SK-N-MC (cell line): ENCODE results near the gene NOS3.
"Not testable (repeated sequence)": the region's sequence is repeated elsewhere in the genome, so short reads cannot be mapped to it uniquely, and the experiment has no call there.

Source experiments
- DNase-seq: peaks from one replicate; pipeline ENCODE4 v3.0.0-alpha.2; 2011; ENCODE audit warnings: low read depth, low spot score
- H3K27ac ChIP-seq: fragments of 200-600 bp; sonication (generic); 2 replicates; pipeline ENCODE4 v1.5.1; 2016; ENCODE audit warnings: mixed run types
- H3K36me3 ChIP-seq: fragments of 200-600 bp; sonication (generic); 2 replicates; pipeline ENCODE4 v1.6.1; 2017; ENCODE audit warnings: antibody characterized with exemption, low read length, mixed read lengths; ENCODE audit not compliant: insufficient read depth
- H3K4me3 ChIP-seq: fragments of 200-600 bp; sonication (generic); 2 replicates; pipeline ENCODE4 v1.5.1; 2016
- H3K9ac ChIP-seq: fragments of 200-600 bp; sonication (generic); 2 replicates; pipeline ENCODE4 v1.8.0; 2017; ENCODE audit warnings: mixed run types, mixed read lengths; ENCODE audit not compliant: insufficient read length
- H3K9me3 ChIP-seq: fragments of 200-600 bp; sonication (generic); 2 replicates; pipeline ENCODE4 v1.6.1; 2017; ENCODE audit warnings: low read depth, mild to moderate bottlenecking, antibody characterized with exemption, low read length, moderate library complexity, mixed read lengths
- EZH2 ChIP-seq: fragments of 200-600 bp; sonication (generic); IDR thresholded peaks from one replicate; pipeline ENCODE4 v1.6.1; 2017; ENCODE audit warnings: antibody characterized with exemption
- FOXP2 ChIP-seq: optimal IDR thresholded peaks from 2 replicates; pipeline ENCODE3; 2011; ENCODE audit warnings: mild to moderate bottlenecking, moderate library complexity; ENCODE audit not compliant: insufficient read depth; ENCODE audit errors: extremely low read length, control extremely low read depth
- POLR2AphosphoS5 ChIP-seq: IDR thresholded peaks from 2 replicates; pipeline ENCODE4 v1.6.1; 2012; ENCODE audit warnings: mild to moderate bottlenecking, low read depth, low read length, borderline replicate concordance

Gene NOS3

DNA sequence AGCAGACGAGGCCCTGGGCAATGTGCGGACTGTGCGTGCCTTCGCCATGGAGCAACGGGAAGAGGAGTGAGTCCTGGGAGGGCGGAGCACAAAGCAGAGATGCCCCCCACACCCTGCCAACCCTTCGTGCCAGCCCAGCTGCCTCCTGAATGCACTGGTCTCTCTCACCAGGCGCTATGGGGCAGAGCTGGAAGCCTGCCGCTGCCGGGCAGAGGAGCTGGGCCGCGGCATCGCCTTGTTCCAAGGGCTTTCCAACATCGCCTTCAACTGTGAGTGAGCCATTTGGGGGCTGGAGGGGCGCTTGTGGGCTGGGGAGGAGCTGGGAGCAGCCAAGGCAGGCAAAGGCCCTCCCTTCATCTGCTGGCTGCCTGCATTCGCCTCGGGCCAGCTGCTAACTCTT, 45.1 kb downstream of the NOS3 start:
- Histone ChIP-seq H3K36me3 (peaks cover 11% of the 10 kb centered on the region; the same call in 1 of the 2 replicates), H3K9me3 (no peaks in the 10 kb centered on the region), H3K4me3 (no peak overlapping the region), H3K9ac (no peak overlapping the region), H3K27ac (no peak overlapping the region)
- no peak for DNase-seq
- TF ChIP-seq FOXP2 (no peak), EZH2 (no peak), POLR2AphosphoS5 (no peak)

DNA sequence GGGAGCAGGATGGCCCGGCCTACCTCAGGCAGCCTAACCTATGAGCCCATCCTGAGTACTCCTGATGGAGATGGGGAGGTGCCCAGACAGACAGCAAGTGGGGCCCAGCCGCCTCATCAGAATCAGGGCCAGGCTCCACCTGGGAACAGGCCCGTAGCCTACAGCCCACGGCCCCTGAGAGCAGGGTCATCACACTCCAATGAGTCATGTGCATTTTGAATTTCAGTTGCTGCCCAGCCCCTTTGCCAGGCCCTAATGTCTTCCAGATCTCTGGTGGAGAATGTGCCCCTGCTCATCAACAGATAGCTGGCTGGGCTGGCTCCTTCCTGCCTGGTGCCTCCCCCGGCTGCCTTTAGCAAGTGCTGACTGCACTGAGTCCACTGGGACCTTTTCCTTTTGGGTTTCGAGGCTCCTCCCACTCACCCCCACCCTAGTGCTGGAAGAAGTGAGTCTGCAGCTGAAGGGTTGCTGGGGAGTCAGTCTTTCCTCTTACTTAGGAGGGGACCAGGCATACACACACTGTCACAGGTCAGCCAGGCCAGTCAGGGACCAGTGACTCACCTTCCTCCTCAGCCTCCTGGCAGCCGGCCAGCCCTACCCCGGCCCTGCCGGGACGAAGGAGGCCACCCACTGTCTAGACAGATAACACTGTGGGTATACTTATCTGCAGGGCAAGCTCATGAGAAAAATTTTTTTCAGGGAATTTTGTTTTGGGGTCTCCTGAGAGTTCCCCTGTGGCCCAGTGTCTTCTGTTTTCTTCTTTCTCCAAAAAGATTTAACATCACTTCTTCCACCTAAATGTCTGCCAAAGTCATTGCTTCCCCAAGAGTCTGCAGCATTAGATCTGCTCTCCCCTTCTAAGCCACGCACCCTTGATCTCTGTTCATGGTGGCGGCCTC, 48.4 kb downstream of the NOS3 start:
- peaks cover 11% of the 10 kb centered on the region; the same call in 1 of the 2 replicates for H3K36me3 ChIP-seq
- TF ChIP-seq EZH2 (no peak), FOXP2 (no peak), POLR2AphosphoS5 (no peak; the same call in 1 of the 2 replicates)
- H3K9ac ChIP-seq: peak overlapping the region; percentile 3
- 0 out of 2 replicates have a peak overlapping the region, but pooled peaks have one; percentile 31 for H3K27ac ChIP-seq
- no peak overlapping the region for H3K4me3 ChIP-seq
- H3K9me3 ChIP-seq: no peaks in the 10 kb centered on the region
- DNase-seq: no peak

DNA sequence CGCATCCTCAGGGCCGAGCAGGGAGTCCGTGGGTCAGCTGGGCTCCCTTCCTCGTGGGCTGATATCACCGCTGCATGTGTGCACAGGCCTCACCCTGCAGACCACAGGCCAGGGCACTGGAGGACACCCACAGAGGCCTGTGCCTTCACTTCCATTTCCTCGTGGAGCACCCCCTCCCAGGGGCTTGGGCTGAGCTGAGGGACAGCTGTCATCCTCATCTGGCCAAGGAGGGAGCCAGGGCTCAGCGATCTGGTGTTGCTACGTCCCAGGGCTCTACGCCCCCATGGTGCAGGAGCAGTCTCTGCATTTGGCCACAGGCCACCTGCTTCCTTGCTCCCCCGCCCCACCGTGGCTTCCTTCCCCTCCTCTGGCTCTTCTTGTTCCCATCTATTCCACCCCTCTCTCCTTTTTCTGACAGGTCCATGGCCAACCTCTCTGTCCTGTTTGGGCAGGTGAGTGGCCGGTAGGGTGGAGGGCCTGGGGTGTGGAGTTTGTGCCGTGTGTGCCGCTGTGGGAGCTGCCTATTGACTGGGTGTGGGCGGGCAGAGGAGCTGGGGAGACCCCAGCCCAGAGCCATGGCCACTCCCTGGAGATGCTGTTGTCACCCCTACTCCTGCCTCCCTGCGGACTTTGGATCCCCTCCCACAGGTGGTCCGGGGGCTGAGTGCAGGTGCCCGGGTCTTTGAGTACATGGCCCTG, 49.2 kb downstream of the NOS3 start:
- Histone ChIP-seq H3K27ac (no peak overlapping the region), H3K9ac (no peak overlapping the region), H3K4me3 (no peak overlapping the region), H3K36me3 (peaks cover 3% of the 10 kb centered on the region; the same call in 1 of the 2 replicates), H3K9me3 (no peaks in the 10 kb centered on the region)
- no peak for DNase-seq
- TF ChIP-seq EZH2 (no peak), POLR2AphosphoS5 (no peak), FOXP2 (no peak)

DNA sequence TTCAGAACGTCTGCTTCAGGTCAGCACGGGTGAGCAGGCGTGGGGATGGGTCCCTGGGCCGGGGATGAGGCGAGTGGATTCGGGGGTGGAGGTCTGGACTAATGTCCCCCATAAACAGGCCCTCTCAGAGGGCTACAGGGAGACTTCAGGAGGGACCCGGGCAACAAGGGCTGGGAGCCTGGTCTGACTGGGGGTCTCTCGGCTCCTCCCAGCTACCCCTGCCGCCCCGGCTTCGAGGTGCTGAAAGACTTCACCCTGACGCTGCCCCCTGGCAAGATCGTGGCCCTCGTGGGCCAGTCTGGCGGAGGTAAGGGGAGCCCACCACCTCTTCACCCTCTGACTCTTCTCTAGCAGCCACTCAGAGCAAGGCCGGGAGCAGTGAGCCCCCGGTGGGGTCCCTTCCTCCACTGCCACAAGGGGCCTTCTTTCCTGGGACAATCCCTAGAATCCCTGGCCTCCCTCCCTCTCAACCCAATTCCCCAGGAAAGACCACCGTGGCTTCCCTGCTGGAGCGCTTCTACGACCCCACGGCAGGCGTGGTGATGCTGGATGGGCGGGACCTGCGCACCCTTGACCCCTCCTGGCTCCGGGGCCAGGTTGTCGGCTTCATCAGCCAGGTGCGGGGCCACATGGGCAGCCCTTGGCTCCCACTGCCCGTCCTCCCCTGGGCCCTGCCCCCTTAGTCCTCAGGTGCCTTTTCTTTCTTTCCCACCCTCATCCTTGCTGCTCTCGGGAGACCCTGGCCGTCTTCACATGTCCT, 50.0 kb downstream of the NOS3 start:
- no peaks in the 10 kb centered on the region for H3K9me3 ChIP-seq

DNA sequence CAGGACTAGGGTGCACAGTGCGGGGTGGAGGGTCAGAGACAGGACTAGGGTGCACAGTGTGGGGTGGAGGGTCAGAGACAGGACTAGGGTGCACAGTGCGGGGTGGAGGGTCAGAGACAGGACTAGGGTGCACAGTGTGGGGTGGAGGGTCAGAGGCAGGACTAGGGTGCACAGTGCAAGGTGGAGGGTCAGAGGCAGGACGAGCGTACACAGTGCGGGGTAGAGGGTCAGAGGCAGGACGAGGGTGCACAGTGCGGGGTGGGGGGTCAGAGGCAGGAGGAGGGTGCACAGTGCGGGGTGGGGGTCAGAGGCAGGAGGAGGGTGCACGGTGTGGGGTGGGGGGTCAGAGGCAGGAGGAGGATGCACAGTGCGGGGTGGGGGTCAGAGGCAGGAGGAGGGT, 52.6 kb downstream of the NOS3 start:
- not testable (repeated sequence) for H3K27ac ChIP-seq

More for the DNA sequence above, 50.0 kb downstream of the NOS3 start:
- no peak for DNase-seq
- no peak overlapping the region for H3K27ac ChIP-seq
- no peak overlapping the region for H3K4me3 ChIP-seq
- TF ChIP-seq EZH2 (no peak), FOXP2 (no peak), POLR2AphosphoS5 (no peak)
- no peaks in the 10 kb centered on the region; the same call in 1 of the 2 replicates for H3K36me3 ChIP-seq
- H3K9ac ChIP-seq: no peak overlapping the region

DNA sequence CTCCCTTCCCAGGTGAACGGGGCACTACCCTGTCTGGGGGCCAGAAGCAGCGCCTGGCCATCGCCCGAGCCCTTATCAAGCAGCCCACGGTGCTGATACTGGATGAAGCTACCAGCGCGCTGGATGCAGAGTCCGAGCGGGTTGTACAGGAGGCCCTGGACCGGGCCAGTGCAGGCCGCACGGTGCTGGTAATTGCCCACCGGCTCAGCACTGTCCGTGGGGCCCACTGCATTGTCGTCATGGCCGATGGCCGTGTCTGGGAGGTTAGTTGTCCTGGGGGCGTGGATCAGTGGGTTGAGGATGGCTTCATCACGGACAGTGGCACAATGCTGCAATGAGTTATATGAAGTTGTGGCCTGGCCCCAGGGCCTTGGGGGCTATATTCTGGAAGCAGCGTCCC, 53.1 kb downstream of the NOS3 start:
- Histone ChIP-seq H3K4me3 (no peak overlapping the region), H3K9ac (no peak overlapping the region), H3K9me3 (no peaks in the 10 kb centered on the region), H3K36me3 (no peaks in the 10 kb centered on the region), H3K27ac (no peak overlapping the region)
- TF ChIP-seq POLR2AphosphoS5: no peak
- no peak for TF ChIP-seq FOXP2
- no peak for TF ChIP-seq EZH2
- DNase-seq: no peak

More for the DNA sequence above, 52.6 kb downstream of the NOS3 start:
- H3K9me3 ChIP-seq, DNase-seq, H3K36me3 ChIP-seq, H3K4me3 ChIP-seq, H3K9ac ChIP-seq: not testable (repeated sequence)

- Histone ChIP-seq H3K4me3 (no peak overlapping the region), H3K36me3 (no peaks in the 10 kb centered on the region), H3K9ac (no peak overlapping the region), H3K27ac (no peak overlapping the region), H3K9me3 (no peaks in the 10 kb centered on the region)
- TF ChIP-seq FOXP2: no peak
- no peak for DNase-seq
These were observed 54.4 kb downstream of the NOS3 start for GRCh38 chr7:151045262-151045661.

DNA sequence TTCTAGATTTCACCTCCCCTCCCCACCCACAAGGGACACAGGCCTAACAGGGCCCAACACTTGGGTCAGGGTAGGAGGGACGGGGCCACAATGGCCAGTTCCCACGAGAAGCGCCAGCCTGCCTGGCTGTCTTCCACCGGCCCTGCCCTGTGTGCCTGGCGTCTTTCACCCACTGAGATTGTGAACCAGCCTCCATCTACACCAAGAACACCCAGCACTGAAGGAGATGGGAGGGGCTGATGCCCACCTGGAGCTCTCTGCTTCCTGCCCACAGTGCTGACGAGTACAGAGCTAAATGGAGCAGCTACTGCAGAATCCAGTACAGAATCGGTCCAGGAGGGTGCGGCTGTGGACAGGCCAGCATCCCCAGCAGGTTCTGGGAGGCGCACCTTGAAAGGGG, 55.1 kb downstream of the NOS3 start:
- Histone ChIP-seq H3K9ac (no peak overlapping the region), H3K27ac (no peak overlapping the region)
- TF ChIP-seq FOXP2: no peak
- TF ChIP-seq POLR2AphosphoS5: no peak
- no peak for TF ChIP-seq EZH2

More for the DNA sequence above, 55.1 kb downstream of the NOS3 start:
- Histone ChIP-seq H3K4me3 (no peak overlapping the region), H3K9me3 (no peaks in the 10 kb centered on the region), H3K36me3 (no peaks in the 10 kb centered on the region)
- no peak for DNase-seq
